ENCODE measurements around the gene AKAP3. TPM values are rescaled to one million over a fixed set of nuclear protein-coding genes. Genes with fewer than 3 reads are reported as not detected.

Gene AKAP3
- total RNA-seq, 1 donor from 2014 or later, result 1.1 TPM

DNA sequence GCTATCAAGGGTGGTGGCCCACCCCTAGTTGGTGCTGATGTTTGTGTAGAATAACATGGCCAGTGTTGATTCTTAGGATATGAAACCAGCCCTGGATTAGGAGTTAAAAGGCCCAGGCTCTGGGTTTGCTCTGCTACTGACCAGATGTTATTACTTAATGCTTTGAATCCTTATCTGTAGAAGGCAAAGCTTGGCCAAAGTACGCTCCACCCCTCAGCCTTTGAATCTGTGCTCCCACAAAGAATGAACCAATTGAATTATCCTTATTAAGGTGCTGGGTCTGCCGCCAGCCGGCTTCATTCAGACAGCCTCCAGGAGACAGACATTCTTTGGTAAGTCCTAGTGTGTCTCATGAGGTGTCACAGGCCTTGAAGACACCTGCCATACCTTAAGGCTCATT is 41.8 kb downstream of the AKAP3 start:
- Mint-ChIP-seq H3K36me3 (ENCODE audit: unreplicated experiment) (peaks cover 13% of the 10 kb centered on the region), H3K9me3 (ENCODE audit: unreplicated experiment) (no peaks in the 10 kb centered on the region), H3K27me3 (ENCODE audit: unreplicated experiment) (peaks cover 18% of the 10 kb centered on the region), H3K27ac (ENCODE audit: unreplicated experiment) (no peak overlapping the region), H3K4me3 (ENCODE audit: unreplicated experiment) (no peak overlapping the region), H3K4me1 (ENCODE audit: unreplicated experiment) (peaks cover 13% of the 10 kb centered on the region)
- no peak for DNase-seq (ENCODE audit: extremely low spot score, unreplicated experiment)
- TF ChIP-seq, protein P1, sequence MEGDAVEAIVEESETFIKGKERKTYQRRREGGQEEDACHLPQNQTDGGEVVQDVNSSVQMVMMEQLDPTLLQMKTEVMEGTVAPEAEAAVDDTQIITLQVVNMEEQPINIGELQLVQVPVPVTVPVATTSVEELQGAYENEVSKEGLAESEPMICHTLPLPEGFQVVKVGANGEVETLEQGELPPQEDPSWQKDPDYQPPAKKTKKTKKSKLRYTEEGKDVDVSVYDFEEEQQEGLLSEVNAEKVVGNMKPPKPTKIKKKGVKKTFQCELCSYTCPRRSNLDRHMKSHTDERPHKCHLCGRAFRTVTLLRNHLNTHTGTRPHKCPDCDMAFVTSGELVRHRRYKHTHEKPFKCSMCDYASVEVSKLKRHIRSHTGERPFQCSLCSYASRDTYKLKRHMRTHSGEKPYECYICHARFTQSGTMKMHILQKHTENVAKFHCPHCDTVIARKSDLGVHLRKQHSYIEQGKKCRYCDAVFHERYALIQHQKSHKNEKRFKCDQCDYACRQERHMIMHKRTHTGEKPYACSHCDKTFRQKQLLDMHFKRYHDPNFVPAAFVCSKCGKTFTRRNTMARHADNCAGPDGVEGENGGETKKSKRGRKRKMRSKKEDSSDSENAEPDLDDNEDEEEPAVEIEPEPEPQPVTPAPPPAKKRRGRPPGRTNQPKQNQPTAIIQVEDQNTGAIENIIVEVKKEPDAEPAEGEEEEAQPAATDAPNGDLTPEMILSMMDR (IDR thresholded peaks at IDR 0.05), result no peak

DNA sequence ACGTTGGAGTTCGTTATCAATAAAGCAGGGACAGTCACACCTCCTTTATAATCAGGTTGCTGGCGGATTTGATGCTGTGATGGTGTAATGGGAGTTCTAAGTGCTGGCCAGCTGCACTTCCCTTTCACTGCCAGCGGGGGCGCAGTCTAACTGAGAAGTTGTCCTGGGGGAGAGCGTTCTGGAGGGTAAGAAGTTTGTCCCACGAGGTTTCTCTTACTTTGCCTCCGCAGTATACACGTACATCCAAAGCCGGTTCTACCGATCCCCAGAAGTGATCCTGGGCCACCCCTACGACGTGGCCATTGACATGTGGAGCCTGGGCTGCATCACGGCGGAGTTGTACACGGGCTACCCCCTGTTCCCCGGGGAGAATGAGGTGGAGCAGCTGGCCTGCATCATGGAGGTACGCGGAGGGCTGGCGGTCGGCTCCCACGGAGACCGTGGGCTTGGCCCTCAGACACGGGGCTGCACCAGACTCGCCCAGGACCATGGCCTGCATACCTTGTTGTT is 44.1 kb downstream of the AKAP3 start:
- peak overlapping the region; percentile 97 for H3K4me3 Mint-ChIP-seq (ENCODE audit: unreplicated experiment)
- H3K36me3 Mint-ChIP-seq (ENCODE audit: unreplicated experiment), result peaks cover 7% of the 10 kb centered on the region
- H3K27ac Mint-ChIP-seq (ENCODE audit: unreplicated experiment), result peak overlapping the region; percentile 91
- DNase-seq (ENCODE audit: extremely low spot score, unreplicated experiment), result peak; percentile 91
- no peaks in the 10 kb centered on the region for H3K9me3 Mint-ChIP-seq (ENCODE audit: unreplicated experiment)
- peaks cover 13% of the 10 kb centered on the region for H3K4me1 Mint-ChIP-seq (ENCODE audit: unreplicated experiment)
- peaks cover 31% of the 10 kb centered on the region for H3K27me3 Mint-ChIP-seq (ENCODE audit: unreplicated experiment)
- TF ChIP-seq, protein P1 (IDR thresholded peaks at IDR 0.05), result peak; percentile 98

DNA sequence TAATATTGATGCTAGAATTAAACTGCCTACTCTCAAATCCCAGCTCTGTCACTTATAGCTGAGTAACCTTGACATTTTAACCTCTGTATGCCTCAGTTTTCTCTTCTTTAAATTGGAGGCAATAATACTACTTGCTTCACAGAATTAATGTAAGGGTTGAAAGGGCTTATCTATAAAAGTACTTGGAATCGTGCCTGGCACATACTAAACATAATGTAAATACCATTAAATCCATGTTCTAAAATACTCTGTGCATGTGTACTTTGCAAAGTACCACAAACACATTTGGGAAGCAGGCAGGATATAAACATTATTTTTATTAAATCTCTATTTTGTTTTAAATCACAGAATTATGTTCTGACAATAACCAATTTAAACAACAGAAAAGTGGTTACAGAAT is 44.9 kb downstream of the AKAP3 start:
- H3K27ac Mint-ChIP-seq (ENCODE audit: unreplicated experiment), result no peak overlapping the region
- peaks cover 36% of the 10 kb centered on the region for H3K27me3 Mint-ChIP-seq (ENCODE audit: unreplicated experiment)
- no peak overlapping the region for H3K4me3 Mint-ChIP-seq (ENCODE audit: unreplicated experiment)

DNA sequence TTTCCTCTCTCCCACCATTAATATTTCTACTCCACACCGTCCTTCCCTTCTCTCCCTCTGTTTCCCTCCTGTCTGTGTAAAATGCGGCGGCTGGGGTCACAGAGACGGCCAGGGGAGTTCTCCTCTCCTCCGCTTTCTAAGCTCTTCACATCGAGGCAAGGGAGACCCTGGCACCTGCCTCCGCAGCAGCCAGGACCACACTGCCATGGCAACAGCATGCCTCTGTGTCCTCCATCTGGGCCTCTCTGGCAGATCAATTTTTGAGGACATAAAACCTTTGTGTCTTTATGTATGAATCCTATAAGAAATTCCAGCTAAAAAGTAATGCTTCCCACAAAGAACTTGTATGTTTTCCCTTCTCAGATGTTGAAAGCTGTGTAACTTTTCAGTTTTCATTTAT is 45.4 kb downstream of the AKAP3 start:
- no peak overlapping the region for H3K27ac Mint-ChIP-seq (ENCODE audit: unreplicated experiment)
- H3K9me3 Mint-ChIP-seq (ENCODE audit: unreplicated experiment), result no peaks in the 10 kb centered on the region
- H3K4me1 Mint-ChIP-seq (ENCODE audit: unreplicated experiment), result peaks cover 13% of the 10 kb centered on the region
- H3K27me3 Mint-ChIP-seq (ENCODE audit: unreplicated experiment), result peaks cover 37% of the 10 kb centered on the region
- TF ChIP-seq, protein P1 (IDR thresholded peaks at IDR 0.05), result no peak
- DNase-seq (ENCODE audit: extremely low spot score, unreplicated experiment), result no peak
- H3K36me3 Mint-ChIP-seq (ENCODE audit: unreplicated experiment), result peaks cover 4% of the 10 kb centered on the region
- no peak overlapping the region for H3K4me3 Mint-ChIP-seq (ENCODE audit: unreplicated experiment)

More for the DNA sequence above, 44.9 kb downstream of the AKAP3 start:
- Mint-ChIP-seq H3K9me3 (ENCODE audit: unreplicated experiment) (no peaks in the 10 kb centered on the region), H3K36me3 (ENCODE audit: unreplicated experiment) (peaks cover 7% of the 10 kb centered on the region), H3K4me1 (ENCODE audit: unreplicated experiment) (peaks cover 13% of the 10 kb centered on the region)
- TF ChIP-seq, protein P1 (IDR thresholded peaks at IDR 0.05), result no peak
- no peak for DNase-seq (ENCODE audit: extremely low spot score, unreplicated experiment)

DNA sequence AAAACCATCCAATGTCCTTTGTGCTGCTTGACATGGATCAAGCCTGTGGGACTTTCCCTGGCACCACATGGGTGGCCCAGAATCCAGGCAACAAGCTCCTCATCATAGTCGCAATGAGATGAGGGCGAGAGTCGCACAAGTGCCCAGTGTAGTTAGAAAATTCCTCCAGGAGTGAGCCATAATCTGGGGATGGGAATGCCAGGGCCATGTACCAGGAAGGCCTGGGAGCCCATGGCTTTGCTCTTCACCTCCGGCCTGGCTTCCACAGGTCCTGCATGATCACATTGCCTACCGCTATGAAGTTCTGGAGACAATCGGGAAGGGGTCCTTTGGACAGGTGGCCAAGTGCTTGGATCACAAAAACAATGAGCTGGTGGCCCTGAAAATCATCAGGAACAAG is 53.0 kb downstream of the AKAP3 start:
- Mint-ChIP-seq H3K27ac (ENCODE audit: unreplicated experiment) (no peak overlapping the region), H3K27me3 (ENCODE audit: unreplicated experiment) (peaks cover 22% of the 10 kb centered on the region), H3K9me3 (ENCODE audit: unreplicated experiment) (no peaks in the 10 kb centered on the region), H3K36me3 (ENCODE audit: unreplicated experiment) (no peaks in the 10 kb centered on the region), H3K4me1 (ENCODE audit: unreplicated experiment) (no peaks in the 10 kb centered on the region), H3K4me3 (ENCODE audit: unreplicated experiment) (no peak overlapping the region)
- TF ChIP-seq, protein P1 (IDR thresholded peaks at IDR 0.05), result no peak
- DNase-seq (ENCODE audit: extremely low spot score, unreplicated experiment), result no peak
